Embryonic facial prominence (tissue), 1 donor: ENCODE data around the gene KRTAP19-8.

Experiments used
- DNase-seq: peaks from one replicate; pipeline ENCODE4 v3.0.0-alpha.2; 2016; ENCODE audit errors: extremely low spot score

The KRTAP19-8 gene

GRCh38 chr21:31038376-31038775 is at the start of gene KRTAP19-8:
Gene KRTAP19-8, minus strand, starts transcription at chr21:31038476. Its CDS starts 33 bp downstream, at chr21:31038443.
- no peak for DNase-seq

- DNase-seq: no peak
Observed at GRCh38 chr21:31087639-31088473, 49.6 kb upstream of the KRTAP19-8 start.

- no peak for DNase-seq
Observed at GRCh38 chr21:31084689-31085088, 46.4 kb upstream of the KRTAP19-8 start.

GRCh38 chr21:31078796-31079195 is 40.5 kb upstream of the KRTAP19-8 start:
- no peak for DNase-seq

GRCh38 chr21:31078216-31078615 is 39.9 kb upstream of the KRTAP19-8 start:
- no peak for DNase-seq

- no peak for DNase-seq
Observed at GRCh38 chr21:31075848-31076247, 37.6 kb upstream of the KRTAP19-8 start.

GRCh38 chr21:31072533-31072932 is 34.3 kb upstream of the KRTAP19-8 start:
- no peak for DNase-seq

GRCh38 chr21:31064803-31065202 is 26.5 kb upstream of the KRTAP19-8 start:
- no peak for DNase-seq

- no peak for DNase-seq
Observed at GRCh38 chr21:31052489-31053142, 14.3 kb upstream of the KRTAP19-8 start.

GRCh38 chr21:31050577-31051157 is 12.4 kb upstream of the KRTAP19-8 start:
- DNase-seq: no peak

GRCh38 chr21:31045841-31046240 is 7.6 kb upstream of the KRTAP19-8 start:
- DNase-seq: no peak

- no peak for DNase-seq
Observed at GRCh38 chr21:31043471-31043870, 5.2 kb upstream of the KRTAP19-8 start.

GRCh38 chr21:31042080-31042464 is 3.8 kb upstream of the KRTAP19-8 start:
- DNase-seq: no peak

- no peak for DNase-seq
Observed at GRCh38 chr21:31041295-31042079, 3.2 kb upstream of the KRTAP19-8 start.

- DNase-seq: no peak
Observed at GRCh38 chr21:31034378-31034777, 3.9 kb downstream of the KRTAP19-8 start.

GRCh38 chr21:31030367-31031106 is 7.7 kb downstream of the KRTAP19-8 start:
- DNase-seq: no peak

GRCh38 chr21:31023680-31024079 is 14.6 kb downstream of the KRTAP19-8 start:
- no peak for DNase-seq

- no peak for DNase-seq
Observed at GRCh38 chr21:31022306-31022705, 16.0 kb downstream of the KRTAP19-8 start.

- no peak for DNase-seq
Observed at GRCh38 chr21:31018232-31018631, 20.0 kb downstream of the KRTAP19-8 start.

GRCh38 chr21:31014891-31015290 is 23.4 kb downstream of the KRTAP19-8 start:
- DNase-seq: no peak
